Measurements from ENCODE around the gene GSX2.

GRCh38 chr4:54090804-54091623 lies 8.9 kb upstream of the GSX2 start:
- TF ChIP-seq CTCF (IDR thresholded peaks at IDR 0.05): no peak
- TF ChIP-seq REST (IDR thresholded peaks at IDR 0.05): no peak
- no peak for TF ChIP-seq HOXA7 (CRISPR knock-in tag; IDR thresholded peaks at IDR 0.05)
- no peak for TF ChIP-seq SMC3 (IDR thresholded peaks at IDR 0.05)
- TF ChIP-seq JUN (IDR thresholded peaks at IDR 0.05): no peak
- TF ChIP-seq GATA3 (IDR thresholded peaks at IDR 0.05; ENCODE audit: borderline replicate concordance): no peak
- no peak for TF ChIP-seq ZFP36 (IDR thresholded peaks at IDR 0.05; ENCODE audit: borderline replicate concordance, partially characterized antibody)
- no peak for TF ChIP-seq RARB (CRISPR knock-in tag; IDR thresholded peaks at IDR 0.05)
- no peak; the same call in 1 of the 2 replicates for TF ChIP-seq MAX (IDR thresholded peaks at IDR 0.05)
- no peak for TF ChIP-seq RAD21 (conservative IDR thresholded peaks at IDR 0.05 in 1 of 2, IDR thresholded peaks at IDR 0.05 in 1 of 2)
- no peak for TF ChIP-seq PBX3 (IDR thresholded peaks at IDR 0.05)
- no peak for TF ChIP-seq ATOH8 (CRISPR knock-in tag; IDR thresholded peaks at IDR 0.05; ENCODE audit: low read depth)

Data from A549 (cell line).